ENCODE measurements around the gene PTPRCAP.

Gene PTPRCAP

GRCh38 chr11:67452141-67452952, 14.9 kb upstream of the PTPRCAP start, which contains the start of gene GPR152:
Gene GPR152, minus strand, starts transcription at chr11:67452729. Its CDS starts 5 bp downstream, at chr11:67452724.
- Histone ChIP-seq H3K9me3 (ENCODE audit: control insufficient read depth, low read length) (no peaks in the 10 kb centered on the region), H3K27ac (ENCODE audit: insufficient read depth, low read length, poor library complexity, severe bottlenecking) (no peak within 1 kb of the TSS), H3K4me3 (ENCODE audit: insufficient read depth, low read depth, low read length, poor library complexity, severe bottlenecking) (no peak within 1 kb of the TSS), H3K4me1 (ENCODE audit: control insufficient read depth, insufficient read depth, low read length, poor library complexity, severe bottlenecking) (peaks cover 15% of the 10 kb centered on the region), H3K36me3 (ENCODE audit: control insufficient read depth, insufficient read depth, low read length) (no peaks in the 10 kb centered on the region), H3K27me3 (replicated peaks; ENCODE audit: control insufficient read depth, insufficient read depth, low read length, poor library complexity, severe bottlenecking) (no peaks in the 10 kb centered on the region)
- DNase-seq: no peak

- H3K27me3 ChIP-seq (replicated peaks; ENCODE audit: control insufficient read depth, insufficient read depth, low read length, poor library complexity, severe bottlenecking): no peaks in the 10 kb centered on the region
- H3K27ac ChIP-seq (ENCODE audit: insufficient read depth, low read length, poor library complexity, severe bottlenecking): no peak overlapping the region
- no peak overlapping the region for H3K4me3 ChIP-seq (ENCODE audit: insufficient read depth, low read depth, low read length, poor library complexity, severe bottlenecking)
- no peaks in the 10 kb centered on the region for H3K9me3 ChIP-seq (ENCODE audit: control insufficient read depth, low read length)
- DNase-seq: no peak
- peaks cover 22% of the 10 kb centered on the region for H3K4me1 ChIP-seq (ENCODE audit: control insufficient read depth, insufficient read depth, low read length, poor library complexity, severe bottlenecking)
- no peaks in the 10 kb centered on the region for H3K36me3 ChIP-seq (ENCODE audit: control insufficient read depth, insufficient read depth, low read length)
Observed at GRCh38 chr11:67451658-67451976, 14.1 kb upstream of the PTPRCAP start.

GRCh38 chr11:67450796-67451657, 13.5 kb upstream of the PTPRCAP start:
- Histone ChIP-seq H3K9me3 (ENCODE audit: control insufficient read depth, low read length) (no peaks in the 10 kb centered on the region), H3K4me3 (ENCODE audit: insufficient read depth, low read depth, low read length, poor library complexity, severe bottlenecking) (no peak overlapping the region), H3K36me3 (ENCODE audit: control insufficient read depth, insufficient read depth, low read length) (no peaks in the 10 kb centered on the region), H3K27me3 (replicated peaks; ENCODE audit: control insufficient read depth, insufficient read depth, low read length, poor library complexity, severe bottlenecking) (no peaks in the 10 kb centered on the region), H3K4me1 (ENCODE audit: control insufficient read depth, insufficient read depth, low read length, poor library complexity, severe bottlenecking) (peaks cover 26% of the 10 kb centered on the region), H3K27ac (ENCODE audit: insufficient read depth, low read length, poor library complexity, severe bottlenecking) (no peak overlapping the region)
- no peak for DNase-seq

GRCh38 chr11:67449116-67449844, 11.8 kb upstream of the PTPRCAP start:
- no peaks in the 10 kb centered on the region for H3K9me3 ChIP-seq (ENCODE audit: control insufficient read depth, low read length)
- no peaks in the 10 kb centered on the region for H3K27me3 ChIP-seq (replicated peaks; ENCODE audit: control insufficient read depth, insufficient read depth, low read length, poor library complexity, severe bottlenecking)
- no peak overlapping the region for H3K4me3 ChIP-seq (ENCODE audit: insufficient read depth, low read depth, low read length, poor library complexity, severe bottlenecking)
- H3K4me1 ChIP-seq (ENCODE audit: control insufficient read depth, insufficient read depth, low read length, poor library complexity, severe bottlenecking): peaks cover 44% of the 10 kb centered on the region
- DNase-seq: no peak
- H3K36me3 ChIP-seq (ENCODE audit: control insufficient read depth, insufficient read depth, low read length): no peaks in the 10 kb centered on the region
- no peak overlapping the region for H3K27ac ChIP-seq (ENCODE audit: insufficient read depth, low read length, poor library complexity, severe bottlenecking)

- no peak for DNase-seq
- H3K9me3 ChIP-seq (ENCODE audit: control insufficient read depth, low read length): no peaks in the 10 kb centered on the region
- no peak overlapping the region for H3K27ac ChIP-seq (ENCODE audit: insufficient read depth, low read length, poor library complexity, severe bottlenecking)
- no peak overlapping the region for H3K4me3 ChIP-seq (ENCODE audit: insufficient read depth, low read depth, low read length, poor library complexity, severe bottlenecking)
- no peaks in the 10 kb centered on the region for H3K27me3 ChIP-seq (replicated peaks; ENCODE audit: control insufficient read depth, insufficient read depth, low read length, poor library complexity, severe bottlenecking)
- H3K36me3 ChIP-seq (ENCODE audit: control insufficient read depth, insufficient read depth, low read length): no peaks in the 10 kb centered on the region
- peaks cover 44% of the 10 kb centered on the region for H3K4me1 ChIP-seq (ENCODE audit: control insufficient read depth, insufficient read depth, low read length, poor library complexity, severe bottlenecking)
Observed at GRCh38 chr11:67448220-67448609, 10.7 kb upstream of the PTPRCAP start.

- Histone ChIP-seq H3K9me3 (ENCODE audit: control insufficient read depth, low read length) (no peaks in the 10 kb centered on the region), H3K4me3 (ENCODE audit: insufficient read depth, low read depth, low read length, poor library complexity, severe bottlenecking) (no peak overlapping the region), H3K27ac (ENCODE audit: insufficient read depth, low read length, poor library complexity, severe bottlenecking) (peak overlapping the region; percentile 89), H3K36me3 (ENCODE audit: control insufficient read depth, insufficient read depth, low read length) (no peaks in the 10 kb centered on the region), H3K27me3 (replicated peaks; ENCODE audit: control insufficient read depth, insufficient read depth, low read length, poor library complexity, severe bottlenecking) (no peaks in the 10 kb centered on the region), H3K4me1 (ENCODE audit: control insufficient read depth, insufficient read depth, low read length, poor library complexity, severe bottlenecking) (peaks cover 59% of the 10 kb centered on the region)
- DNase-seq: no peak
Observed at GRCh38 chr11:67445515-67445914, 8.0 kb upstream of the PTPRCAP start.

GRCh38 chr11:67442504-67443404, 5.3 kb upstream of the PTPRCAP start:
- H3K36me3 ChIP-seq (ENCODE audit: control insufficient read depth, insufficient read depth, low read length): no peaks in the 10 kb centered on the region
- H3K27me3 ChIP-seq (replicated peaks; ENCODE audit: control insufficient read depth, insufficient read depth, low read length, poor library complexity, severe bottlenecking): no peaks in the 10 kb centered on the region
- H3K9me3 ChIP-seq (ENCODE audit: control insufficient read depth, low read length): no peaks in the 10 kb centered on the region
- H3K27ac ChIP-seq (ENCODE audit: insufficient read depth, low read length, poor library complexity, severe bottlenecking): peak overlapping the region; percentile 89
- no peak overlapping the region for H3K4me3 ChIP-seq (ENCODE audit: insufficient read depth, low read depth, low read length, poor library complexity, severe bottlenecking)
- peaks cover 69% of the 10 kb centered on the region for H3K4me1 ChIP-seq (ENCODE audit: control insufficient read depth, insufficient read depth, low read length, poor library complexity, severe bottlenecking)
- no peak for DNase-seq

- peak overlapping the region; percentile 93 for H3K27ac ChIP-seq (ENCODE audit: insufficient read depth, low read length, poor library complexity, severe bottlenecking)
- H3K4me3 ChIP-seq (ENCODE audit: insufficient read depth, low read depth, low read length, poor library complexity, severe bottlenecking): no peak overlapping the region
- H3K36me3 ChIP-seq (ENCODE audit: control insufficient read depth, insufficient read depth, low read length): no peaks in the 10 kb centered on the region
- H3K27me3 ChIP-seq (replicated peaks; ENCODE audit: control insufficient read depth, insufficient read depth, low read length, poor library complexity, severe bottlenecking): no peaks in the 10 kb centered on the region
- H3K9me3 ChIP-seq (ENCODE audit: control insufficient read depth, low read length): no peaks in the 10 kb centered on the region
- H3K4me1 ChIP-seq (ENCODE audit: control insufficient read depth, insufficient read depth, low read length, poor library complexity, severe bottlenecking): peaks cover 60% of the 10 kb centered on the region
- no peak for DNase-seq
Observed at GRCh38 chr11:67441731-67442351, 4.4 kb upstream of the PTPRCAP start.

GRCh38 chr11:67441098-67441563, 3.6 kb upstream of the PTPRCAP start:
- Histone ChIP-seq H3K4me3 (ENCODE audit: insufficient read depth, low read depth, low read length, poor library complexity, severe bottlenecking) (no peak overlapping the region), H3K9me3 (ENCODE audit: control insufficient read depth, low read length) (no peaks in the 10 kb centered on the region), H3K27ac (ENCODE audit: insufficient read depth, low read length, poor library complexity, severe bottlenecking) (peak overlapping the region; percentile 93), H3K4me1 (ENCODE audit: control insufficient read depth, insufficient read depth, low read length, poor library complexity, severe bottlenecking) (peaks cover 61% of the 10 kb centered on the region), H3K27me3 (replicated peaks; ENCODE audit: control insufficient read depth, insufficient read depth, low read length, poor library complexity, severe bottlenecking) (no peaks in the 10 kb centered on the region), H3K36me3 (ENCODE audit: control insufficient read depth, insufficient read depth, low read length) (no peaks in the 10 kb centered on the region)
- DNase-seq: no peak
